ENCODE results near the gene CEMIP. TPM values are rescaled to one million over a fixed set of nuclear protein-coding genes. Genes with fewer than 3 reads are reported as not detected.

The CEMIP gene
- polyA plus RNA-seq, 1 donor from 2014 or later = not detected

GRCh38 chr15:80835336-80835735 lies 56.2 kb downstream of the CEMIP start:
- no peak overlapping the region for H3K27ac Mint-ChIP-seq
- peaks cover 15% of the 10 kb centered on the region for H3K27me3 Mint-ChIP-seq

DNA sequence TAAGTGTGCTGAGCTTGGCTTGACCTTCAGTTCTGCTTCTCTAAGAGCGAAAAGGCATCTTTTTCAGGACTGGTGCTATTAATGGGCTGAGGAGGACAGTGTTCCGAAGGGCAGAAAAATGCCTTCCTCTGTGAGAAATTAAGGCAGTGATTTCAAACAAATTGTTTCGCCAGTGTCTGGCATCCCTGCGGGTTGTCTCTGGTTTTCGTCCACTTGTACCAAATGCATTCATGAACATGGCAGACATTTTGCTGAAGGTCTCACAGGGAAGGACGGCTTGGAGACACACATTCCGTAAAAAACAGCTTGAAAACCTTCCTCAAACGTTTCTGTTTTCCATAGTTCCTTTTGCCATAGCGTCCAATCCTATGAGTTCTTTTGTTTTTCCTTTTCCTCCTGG lies 57.1 kb downstream of the CEMIP start:
- H3K4me1 Mint-ChIP-seq = peaks cover 0 to 1% (median 0%) of the 10 kb centered on the region in 3 donors
- no peak overlapping the region for H3K27ac Mint-ChIP-seq
- H3K36me3 Mint-ChIP-seq = no peaks in the 10 kb centered on the region
- H3K4me3 Mint-ChIP-seq = no peak overlapping the region
- H3K27me3 Mint-ChIP-seq = peaks cover 15% of the 10 kb centered on the region
- H3K9me3 Mint-ChIP-seq = no peaks in the 10 kb centered on the region

More at GRCh38 chr15:80835336-80835735, 56.2 kb downstream of the CEMIP start:
- no peaks in the 10 kb centered on the region for H3K36me3 Mint-ChIP-seq
- no peaks in the 10 kb centered on the region for H3K9me3 Mint-ChIP-seq
- H3K4me3 Mint-ChIP-seq = no peak overlapping the region
- H3K4me1 Mint-ChIP-seq = peaks cover 0 to 2% (median 0%) of the 10 kb centered on the region in 3 donors

- Mint-ChIP-seq H3K4me1 (no peaks in the 10 kb centered on the region), H3K27ac (no peak overlapping the region), H3K27me3 (peaks cover 18% of the 10 kb centered on the region), H3K9me3 (no peaks in the 10 kb centered on the region), H3K4me3 (no peak overlapping the region), H3K36me3 (no peaks in the 10 kb centered on the region)
These were observed 57.8 kb downstream of the CEMIP start for GRCh38 chr15:80837006-80837405.

DNA sequence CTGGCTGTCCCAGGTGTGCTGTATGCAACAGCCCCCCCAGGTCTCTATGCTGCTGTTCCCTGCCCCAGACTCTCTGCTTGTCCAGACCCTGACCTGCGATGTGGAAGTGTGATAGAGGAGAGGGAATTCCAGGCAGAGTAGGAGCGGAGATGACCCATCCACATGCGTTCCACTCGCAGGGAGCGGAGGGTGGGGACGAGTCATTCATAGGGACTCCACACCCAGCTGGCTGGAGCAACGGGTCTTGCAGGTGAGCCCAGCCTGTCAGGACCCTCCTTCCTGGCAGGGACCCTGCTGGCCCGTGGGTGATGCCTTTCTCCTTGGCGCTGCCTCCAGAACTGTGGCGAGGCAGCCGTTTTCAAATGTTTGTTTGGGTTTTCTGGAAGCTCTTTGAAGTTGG lies 58.8 kb downstream of the CEMIP start:
- Mint-ChIP-seq H3K9me3 (no peaks in the 10 kb centered on the region), H3K4me1 (no peaks in the 10 kb centered on the region), H3K36me3 (no peaks in the 10 kb centered on the region), H3K27ac (no peak overlapping the region), H3K27me3 (peaks cover 18% of the 10 kb centered on the region), H3K4me3 (peak overlapping the region in 1 of 4 donors; percentile 24)

- H3K36me3 Mint-ChIP-seq = no peaks in the 10 kb centered on the region
- H3K4me3 Mint-ChIP-seq = no peak overlapping the region
- H3K4me1 Mint-ChIP-seq = no peaks in the 10 kb centered on the region
- H3K27ac Mint-ChIP-seq = no peak overlapping the region
- H3K9me3 Mint-ChIP-seq = no peaks in the 10 kb centered on the region
- H3K27me3 Mint-ChIP-seq = peaks cover 18% of the 10 kb centered on the region
These were observed 59.5 kb downstream of the CEMIP start for GRCh38 chr15:80838666-80839065.

- no peak overlapping the region for H3K4me3 Mint-ChIP-seq
- H3K27me3 Mint-ChIP-seq = peaks cover 18% of the 10 kb centered on the region
- no peak overlapping the region for H3K27ac Mint-ChIP-seq
- H3K9me3 Mint-ChIP-seq = no peaks in the 10 kb centered on the region
- no peaks in the 10 kb centered on the region for H3K36me3 Mint-ChIP-seq
- H3K4me1 Mint-ChIP-seq = no peaks in the 10 kb centered on the region
These were observed 60.6 kb downstream of the CEMIP start for GRCh38 chr15:80839764-80840130.

DNA sequence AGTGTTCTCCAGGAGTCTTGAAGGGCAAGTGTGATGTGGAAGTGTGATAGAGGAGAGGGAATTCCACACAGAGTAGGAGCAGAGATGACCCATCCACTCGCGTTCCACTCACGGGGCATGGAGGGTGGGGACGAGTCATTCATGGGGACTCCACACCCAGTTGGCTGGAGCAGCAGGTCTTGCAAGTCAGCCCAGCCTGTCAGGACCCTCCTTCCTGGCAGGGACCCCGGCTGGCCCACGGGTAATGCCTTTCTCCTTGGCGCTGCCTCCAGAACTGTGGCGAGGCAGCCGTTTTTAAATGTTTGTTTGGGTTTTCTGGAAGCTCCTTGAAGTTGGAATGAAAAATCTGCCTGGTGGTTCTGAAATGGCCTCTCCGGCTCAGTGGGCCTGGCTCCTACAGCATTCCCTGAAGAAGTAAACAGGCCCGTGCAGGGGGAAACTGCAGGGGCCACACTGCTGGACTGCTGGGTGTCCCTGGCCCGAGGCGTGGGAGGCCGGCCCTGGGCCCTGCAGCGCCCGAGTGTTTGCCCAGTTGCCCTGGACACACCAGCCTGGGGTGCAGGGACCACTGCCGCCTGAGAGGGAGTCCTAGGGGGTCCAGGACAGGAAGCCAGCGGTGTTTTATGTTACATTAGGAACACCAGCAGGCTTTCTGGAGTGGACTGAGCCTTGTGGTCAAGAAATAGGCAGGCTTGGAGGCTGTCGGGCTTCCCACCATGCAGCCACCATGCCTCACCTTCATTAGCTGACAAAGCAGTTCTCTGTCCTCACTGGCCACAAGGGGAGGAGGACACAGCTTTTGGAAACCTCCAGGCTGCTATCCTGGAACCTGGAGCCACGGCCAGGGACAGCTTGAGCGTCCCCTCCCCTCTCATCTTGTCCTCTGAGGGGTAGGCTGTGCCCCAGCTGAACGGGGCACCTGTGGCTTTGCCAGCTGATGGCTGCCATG lies 61.3 kb downstream of the CEMIP start:
- peaks cover 18% of the 10 kb centered on the region for H3K27me3 Mint-ChIP-seq

GRCh38 chr15:80841541-80841940 lies 62.4 kb downstream of the CEMIP start:
- H3K27ac Mint-ChIP-seq = no peak overlapping the region
- H3K4me1 Mint-ChIP-seq = no peaks in the 10 kb centered on the region
- H3K27me3 Mint-ChIP-seq = peaks cover 21% of the 10 kb centered on the region
- no peaks in the 10 kb centered on the region for H3K36me3 Mint-ChIP-seq
- H3K4me3 Mint-ChIP-seq = peak overlapping the region in 1 of 4 donors; percentile 63
- H3K9me3 Mint-ChIP-seq = no peaks in the 10 kb centered on the region

More for the DNA sequence above, 61.3 kb downstream of the CEMIP start:
- Mint-ChIP-seq H3K27ac (no peak overlapping the region), H3K4me1 (no peaks in the 10 kb centered on the region), H3K9me3 (no peaks in the 10 kb centered on the region), H3K36me3 (no peaks in the 10 kb centered on the region), H3K4me3 (no peak overlapping the region)

DNA sequence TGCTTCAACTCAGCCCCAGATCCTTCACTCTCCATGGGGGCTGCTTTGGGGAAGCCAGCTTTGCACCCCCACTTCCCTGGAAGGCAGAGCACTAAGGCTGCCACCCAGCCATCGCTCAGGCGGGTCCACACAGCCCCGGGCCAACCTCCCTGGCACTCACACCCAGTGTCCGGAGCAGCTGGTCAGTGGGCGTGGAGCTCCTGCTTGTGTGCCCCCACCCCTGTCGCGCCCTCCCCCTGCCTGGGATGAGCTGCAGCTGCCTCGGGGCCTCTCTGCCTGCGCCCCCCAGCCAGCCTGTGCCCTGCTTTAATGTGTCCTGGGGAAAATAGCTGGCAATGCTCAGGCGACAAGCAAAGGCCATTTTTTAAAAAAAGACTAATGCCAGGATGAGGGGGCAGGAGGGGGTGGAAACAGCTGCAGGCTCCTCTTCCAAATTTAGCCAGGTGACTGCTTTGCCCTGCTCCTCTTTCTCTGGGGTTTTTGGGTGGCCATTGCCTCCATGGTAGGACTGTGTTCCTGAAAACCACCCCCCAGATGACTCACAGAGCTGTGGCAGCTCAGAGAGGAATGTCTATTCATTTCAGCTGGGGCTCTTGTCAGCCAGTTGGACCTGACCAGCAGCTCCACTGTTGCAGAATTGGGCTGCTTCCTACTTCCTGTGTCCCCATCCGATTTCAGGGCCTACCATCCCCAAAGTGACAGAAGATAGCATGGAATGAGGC lies 65.0 kb downstream of the CEMIP start:
- Mint-ChIP-seq H3K4me3 (no peak overlapping the region), H3K36me3 (no peaks in the 10 kb centered on the region), H3K9me3 (no peaks in the 10 kb centered on the region), H3K27me3 (peaks cover 21% of the 10 kb centered on the region), H3K4me1 (no peaks in the 10 kb centered on the region), H3K27ac (no peak overlapping the region)

DNA sequence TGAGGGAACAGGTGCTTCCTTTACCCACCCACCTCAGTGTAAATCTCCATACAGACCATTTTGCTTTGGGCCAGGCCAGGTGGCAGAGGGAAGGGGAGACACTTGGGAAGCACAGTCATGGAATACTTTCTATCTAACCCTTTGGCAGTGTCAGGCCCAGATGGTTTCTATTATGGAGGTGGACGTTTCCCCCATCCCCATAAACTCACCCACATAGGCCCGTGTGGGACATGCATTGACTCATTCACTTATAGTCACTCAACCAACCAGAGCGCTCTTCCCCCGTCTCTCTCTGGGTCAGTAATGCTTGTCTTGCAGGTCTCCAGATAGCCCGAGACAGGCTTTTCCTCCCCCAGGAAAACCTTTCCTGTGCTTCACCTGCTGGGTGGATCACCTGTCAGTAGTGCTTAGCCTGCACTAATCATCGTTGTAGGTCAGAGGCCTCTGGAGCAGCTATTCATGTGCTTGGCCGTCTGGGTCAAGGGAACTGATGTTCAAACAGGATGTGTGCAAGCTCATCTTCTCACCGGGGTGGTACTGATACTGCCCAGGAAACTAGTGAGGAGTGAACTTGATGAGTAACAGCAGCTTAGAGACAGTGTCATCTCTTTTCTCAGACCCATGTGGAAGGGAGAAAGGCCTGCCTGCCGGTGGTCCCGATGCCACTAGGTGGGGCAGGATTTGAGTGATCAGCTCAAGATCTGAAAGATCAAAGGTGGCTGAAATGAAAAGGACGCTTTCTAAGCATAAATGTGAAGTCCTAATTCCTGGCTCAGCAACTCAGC lies 67.1 kb downstream of the CEMIP start:
- Mint-ChIP-seq H3K27ac (no peak overlapping the region), H3K4me3 (no peak overlapping the region), H3K27me3 (peaks cover 21% of the 10 kb centered on the region), H3K4me1 (no peaks in the 10 kb centered on the region), H3K9me3 (no peaks in the 10 kb centered on the region), H3K36me3 (no peaks in the 10 kb centered on the region)

GRCh38 chr15:80849308-80849707 lies 70.1 kb downstream of the CEMIP start:
- Mint-ChIP-seq H3K4me1 (no peaks in the 10 kb centered on the region), H3K36me3 (no peaks in the 10 kb centered on the region), H3K9me3 (peaks cover 0 to 2% (median 0%) of the 10 kb centered on the region in 3 donors), H3K27ac (no peak overlapping the region), H3K4me3 (no peak overlapping the region), H3K27me3 (peaks cover 22% of the 10 kb centered on the region)

- Mint-ChIP-seq H3K9me3 (peaks cover 0 to 2% (median 0%) of the 10 kb centered on the region in 3 donors), H3K4me3 (no peak overlapping the region), H3K27me3 (peaks cover 20% of the 10 kb centered on the region), H3K4me1 (no peaks in the 10 kb centered on the region), H3K27ac (no peak overlapping the region), H3K36me3 (no peaks in the 10 kb centered on the region)
These were observed 71.8 kb downstream of the CEMIP start for GRCh38 chr15:80850941-80851451.

- peaks cover 0 to 2% (median 0%) of the 10 kb centered on the region in 3 donors for H3K9me3 Mint-ChIP-seq
- H3K36me3 Mint-ChIP-seq = no peaks in the 10 kb centered on the region
- H3K4me1 Mint-ChIP-seq = no peaks in the 10 kb centered on the region
- no peak overlapping the region for H3K4me3 Mint-ChIP-seq
- H3K27ac Mint-ChIP-seq = no peak overlapping the region
- H3K27me3 Mint-ChIP-seq = peaks cover 16% of the 10 kb centered on the region
These were observed 73.5 kb downstream of the CEMIP start for GRCh38 chr15:80852676-80853075.

- Mint-ChIP-seq H3K4me1 (no peaks in the 10 kb centered on the region), H3K27me3 (peaks cover 13% of the 10 kb centered on the region), H3K4me3 (no peak overlapping the region), H3K9me3 (peaks cover 0 to 2% (median 0%) of the 10 kb centered on the region in 3 donors), H3K27ac (no peak overlapping the region), H3K36me3 (no peaks in the 10 kb centered on the region)
These were observed 74.9 kb downstream of the CEMIP start for GRCh38 chr15:80854104-80854503.

GRCh38 chr15:80855206-80855605 lies 76.0 kb downstream of the CEMIP start:
- H3K9me3 Mint-ChIP-seq = peaks cover 0 to 2% (median 0%) of the 10 kb centered on the region in 3 donors
- peaks cover 8% of the 10 kb centered on the region for H3K27me3 Mint-ChIP-seq
- H3K4me1 Mint-ChIP-seq = no peaks in the 10 kb centered on the region
- H3K4me3 Mint-ChIP-seq = no peak overlapping the region
- H3K27ac Mint-ChIP-seq = no peak overlapping the region
- no peaks in the 10 kb centered on the region for H3K36me3 Mint-ChIP-seq

Data from IgD-negative memory B cell (primary cell).